H9 (cell line): ENCODE data around the gene DENND6A. TPM values are rescaled to one million over a fixed set of nuclear protein-coding genes. Genes with fewer than 3 reads are reported as not detected.

Source experiments
- DNase-seq: peaks from one replicate; pipeline ENCODE4 v3.0.0-alpha.2; 2017
- H2AFZ ChIP-seq: one replicate; pipeline ENCODE4 v1.6.1; 2013; ENCODE audit warnings: mild to moderate bottlenecking, low read length, control low read depth, moderate library complexity
- H2AK5ac ChIP-seq: 2 replicates; pipeline ENCODE4 v1.6.1; 2013; ENCODE audit warnings: low read length, control low read depth, mixed read lengths; ENCODE audit not compliant: insufficient read length
- H2BK120ac ChIP-seq: one replicate; pipeline ENCODE4 v1.6.1; 2013; ENCODE audit warnings: low read depth, mild to moderate bottlenecking, low read length, control low read depth, inconsistent platforms; ENCODE audit not compliant: poor library complexity, severe bottlenecking
- H2BK12ac ChIP-seq: 2 replicates; pipeline ENCODE4 v1.6.1; 2013; ENCODE audit warnings: low read length, control low read depth, mixed read lengths, low read depth; ENCODE audit not compliant: insufficient read length
- H2BK15ac ChIP-seq: 2 replicates; pipeline ENCODE4 v1.6.1; 2013; ENCODE audit warnings: low read depth, low read length, control low read depth
- H2BK20ac ChIP-seq: one replicate; pipeline ENCODE4 v1.6.1; 2013; ENCODE audit warnings: low read depth, mild to moderate bottlenecking, low read length, control low read depth, inconsistent platforms; ENCODE audit not compliant: poor library complexity, severe bottlenecking
- H2BK5ac ChIP-seq: 2 replicates; pipeline ENCODE4 v1.6.1; 2013; ENCODE audit warnings: low read length, control low read depth, mixed read lengths; ENCODE audit not compliant: insufficient read length
- H3K14ac ChIP-seq: 2 replicates; pipeline ENCODE4 v1.6.1; 2013; ENCODE audit warnings: low read length, control low read depth; ENCODE audit not compliant: insufficient read depth
- H3K18ac ChIP-seq: 2 replicates; pipeline ENCODE4 v1.6.1; 2013; ENCODE audit warnings: low read depth, mild to moderate bottlenecking, mixed read lengths, low read length, control low read depth; ENCODE audit not compliant: insufficient read length
- H3K23ac ChIP-seq: 2 replicates; pipeline ENCODE4 v1.6.1; 2013; ENCODE audit warnings: low read length, control low read depth, mixed read lengths, low read depth; ENCODE audit not compliant: insufficient read length
- H3K23me2 ChIP-seq: 2 replicates; pipeline ENCODE4 v1.6.1; 2013; ENCODE audit warnings: low read depth, mild to moderate bottlenecking, mixed read lengths, low read length, control low read depth; ENCODE audit not compliant: insufficient read length, poor library complexity, severe bottlenecking
- H3K27ac ChIP-seq: 2 replicates; pipeline ENCODE4 v1.5.1; 2013; ENCODE audit warnings: low read length, control low read depth, mixed read lengths, low read depth; ENCODE audit not compliant: insufficient read length
- H3K27me3 ChIP-seq: 2 replicates; pipeline ENCODE4 v1.6.1; 2013; ENCODE audit warnings: low read length, control low read depth, inconsistent platforms; ENCODE audit not compliant: insufficient read depth
- H3K4ac ChIP-seq: 2 replicates; pipeline ENCODE4 v1.6.1; 2013; ENCODE audit warnings: low read depth, mild to moderate bottlenecking, control low read depth, inconsistent platforms, low read length, moderate library complexity
- H3K4me1 ChIP-seq: 2 replicates; pipeline ENCODE4 v1.6.1; 2013; ENCODE audit warnings: low read length, control low read depth, inconsistent platforms; ENCODE audit not compliant: insufficient read depth
- H3K4me2 ChIP-seq: 2 replicates; pipeline ENCODE4 v1.6.1; 2013; ENCODE audit warnings: low read length, control low read depth, mixed read lengths; ENCODE audit not compliant: insufficient read length, insufficient read depth
- H3K56ac ChIP-seq: 2 replicates; pipeline ENCODE4 v1.6.1; 2013; ENCODE audit warnings: low read depth, mild to moderate bottlenecking, mixed read lengths, low read length, control low read depth; ENCODE audit not compliant: insufficient read length
- H3K79me1 ChIP-seq: 2 replicates; pipeline ENCODE4 v1.6.1; 2013; ENCODE audit warnings: low read depth, mild to moderate bottlenecking, moderate library complexity, low read length, control low read depth, inconsistent platforms; ENCODE audit not compliant: insufficient read depth, poor library complexity, severe bottlenecking
- H3K79me2 ChIP-seq: 2 replicates; pipeline ENCODE4 v1.6.1; 2013; ENCODE audit warnings: low read length, control low read depth, inconsistent platforms; ENCODE audit not compliant: insufficient read depth
- H3K9ac ChIP-seq: 2 replicates; pipeline ENCODE4 v1.6.1; 2013; ENCODE audit warnings: low read length, control low read depth, mixed read lengths; ENCODE audit not compliant: insufficient read length; ENCODE audit errors: extremely low read depth
- H3K9me3 ChIP-seq: one replicate; pipeline ENCODE4 v1.6.1; 2013; ENCODE audit warnings: low read depth, low read length, inconsistent platforms; ENCODE audit not compliant: control insufficient read depth
- H3T11ph ChIP-seq: one replicate; pipeline ENCODE4 v1.6.1; 2013; ENCODE audit warnings: mild to moderate bottlenecking, low read length, control low read depth, inconsistent platforms
- H4K20me1 ChIP-seq: one replicate; pipeline ENCODE4 v1.6.1; 2013; ENCODE audit not compliant: control insufficient read depth, insufficient read length, insufficient read depth
- H4K5ac ChIP-seq: 2 replicates; pipeline ENCODE4 v1.6.1; 2013; ENCODE audit warnings: low read depth, mild to moderate bottlenecking, mixed read lengths, low read length, control low read depth; ENCODE audit not compliant: insufficient read length
- H4K8ac ChIP-seq: replicated peaks from 2 replicates; pipeline ENCODE4 v1.6.1; 2013; ENCODE audit warnings: low read length, control low read depth, mixed read lengths, low read depth; ENCODE audit not compliant: insufficient read length
- H4K91ac ChIP-seq: 2 replicates; pipeline ENCODE4 v1.6.1; 2013; ENCODE audit warnings: low read depth, mild to moderate bottlenecking, moderate library complexity, mixed read lengths, low read length, control low read depth; ENCODE audit not compliant: insufficient read length
- H3K27ac Mint-ChIP-seq, 3 experiments: 2 replicates in 2 of 3; 3 replicates in 1 of 3; pipeline ENCODE4 v1.8.0; 2020 to 2021; ENCODE audit warnings: mixed read lengths in 3 of 3, mild to moderate bottlenecking in 1 of 3, moderate library complexity in 1 of 3
- H3K27me3 Mint-ChIP-seq: 2 replicates; pipeline ENCODE4 v1.8.0; 2021; ENCODE audit warnings: low read depth, mild to moderate bottlenecking, moderate library complexity, mixed read lengths
- H3K36me3 Mint-ChIP-seq, 3 experiments: 2 replicates in 2 of 3; 3 replicates in 1 of 3; pipeline ENCODE4 v1.8.0; 2020 to 2021; ENCODE audit warnings: low read depth in 3 of 3, mixed read lengths in 3 of 3; ENCODE audit not compliant: insufficient read depth in 1 of 3
- H3K4me1 Mint-ChIP-seq, 2 experiments: 2 replicates each; pipeline ENCODE4 v1.8.0; 2020; ENCODE audit warnings: mixed read lengths in 2 of 2
- H3K4me3 Mint-ChIP-seq, 2 experiments: 2 replicates in 1 of 2; 3 replicates in 1 of 2; pipeline ENCODE4 v1.8.0; 2020 to 2021; ENCODE audit warnings: mild to moderate bottlenecking in 2 of 2, mixed read lengths in 2 of 2, moderate library complexity in 1 of 2
- H3K9me3 Mint-ChIP-seq, 2 experiments: 2 replicates in 1 of 2; 3 replicates in 1 of 2; pipeline ENCODE4 v1.8.0; 2020; ENCODE audit warnings: mild to moderate bottlenecking in 2 of 2, mixed read lengths in 2 of 2, moderate library complexity in 1 of 2
- CTCF ChIP-seq: fragments of 200-600 bp; sonication (generic); conservative IDR thresholded peaks from 3 replicates; pipeline ENCODE4 v1.8.0; 2021; ENCODE audit warnings: antibody characterized with exemption, mild to moderate bottlenecking
- WGBS: extraction: QIAGEN DNeasy Blood & Tissue Kit; methylation state at CpG from one replicate; pipeline ENCODE4 v1.1.7; 2013; ENCODE audit warnings: missing lambda C conversion rate, low lambda C conversion rate, mixed read lengths; ENCODE audit not compliant: insufficient read length; ENCODE audit errors: extremely low coverage; 5-methylcytosine and 5-hydroxymethylcytosine counted together
- total RNA-seq: library from RNA; stranded (reverse); gene quantifications from 2 replicates; pipeline ENCODE4 v1.2.1, GENCODE V29; 2021

DENND6A gene
- total RNA-seq, 1 experiment from 2014 or later = 13.2 TPM

GRCh38 chr3:57673156-57673555 is 19.7 kb downstream of the DENND6A start:
- Histone ChIP-seq H3K27ac (no peak overlapping the region), H2BK20ac (no peak overlapping the region), H3K23me2 (no peaks in the 10 kb centered on the region), H3K23ac (no peak overlapping the region), H4K91ac (no peak overlapping the region), H2BK120ac (no peak overlapping the region), H3K14ac (no peak overlapping the region), H4K20me1 (no peaks in the 10 kb centered on the region), H2AK5ac (no peak overlapping the region), H3K9me3 (no peaks in the 10 kb centered on the region), H3K27me3 (no peaks in the 10 kb centered on the region), H2BK5ac (no peak overlapping the region), H3K79me2 (no peaks in the 10 kb centered on the region), H3T11ph (no peak overlapping the region), H4K8ac (no peak overlapping the region), H3K4me1 (peaks cover 2% of the 10 kb centered on the region; the same call in 1 of the 2 replicates), H3K56ac (no peak overlapping the region), H3K79me1 (no peaks in the 10 kb centered on the region), H4K5ac (no peak overlapping the region), H3K4ac (no peak overlapping the region), H2AFZ (no peak overlapping the region), H3K4me2 (no peak overlapping the region), H3K9ac (no peak overlapping the region), H2BK15ac (no peak overlapping the region), H3K18ac (no peak overlapping the region), H2BK12ac (no peak overlapping the region)
- H3K4me3 Mint-ChIP-seq = no peak overlapping the region
- DNase-seq = no peak
- peaks cover 14% of the 10 kb centered on the region in 2 experiments for H3K4me1 Mint-ChIP-seq
- H3K27ac Mint-ChIP-seq = no peak overlapping the region; a peak in 2 of 7 replicates
- no peak for TF ChIP-seq CTCF
- H3K9me3 Mint-ChIP-seq = no peaks in the 10 kb centered on the region
- 100% methylated on average over 1 of the region's 4 CpGs for WGBS
- no peaks in the 10 kb centered on the region for H3K27me3 Mint-ChIP-seq
- H3K36me3 Mint-ChIP-seq = peaks cover 2 to 16% (median 13%) of the 10 kb centered on the region in 3 experiments; a peak in 6 of 7 replicates
